LNCaP clone FGC (cell line): ENCODE results near the gene SMS.
A peak's percentile ranks its signal among the peaks of the same experiment; 100 is the strongest.

ENCODE experiments used
- DNase-seq: peaks from one replicate; pipeline ENCODE4 v3.0.0-alpha.2; 2011; ENCODE audit warnings: low read depth
- H3K4me3 ChIP-seq: 2 replicates; pipeline ENCODE4 v1.5.1; 2011; ENCODE audit warnings: mild to moderate bottlenecking, low read depth, low read length, control low read depth
- CTCF ChIP-seq: IDR thresholded peaks from 2 replicates; pipeline ENCODE4 v1.5.1; 2012; ENCODE audit warnings: mild to moderate bottlenecking; ENCODE audit not compliant: control insufficient read depth, insufficient read depth; ENCODE audit errors: extremely low read depth

The SMS gene

GRCh38 chrX:21940356-21940829 is at the start of gene SMS:
Gene SMS, plus strand, starts transcription at chrX:21940709. Its CDS starts 116 bp downstream, at chrX:21940825.
- H3K4me3 ChIP-seq, result peak within 1 kb of the TSS; percentile 63
- no peak for DNase-seq
- TF ChIP-seq CTCF, result no peak

GRCh38 chrX:21905313-21905712 is 35.2 kb upstream of the SMS start:
- H3K4me3 ChIP-seq, result no peak overlapping the region
- no peak for DNase-seq
- TF ChIP-seq CTCF, result no peak

GRCh38 chrX:21905953-21906352 is 34.6 kb upstream of the SMS start:
- no peak for TF ChIP-seq CTCF
- no peak for DNase-seq
- no peak overlapping the region for H3K4me3 ChIP-seq

- no peak overlapping the region for H3K4me3 ChIP-seq
- no peak for TF ChIP-seq CTCF
- no peak for DNase-seq
Observed at GRCh38 chrX:21907260-21907659, 33.2 kb upstream of the SMS start.

GRCh38 chrX:21911481-21911880 is 29.0 kb upstream of the SMS start:
- no peak overlapping the region for H3K4me3 ChIP-seq
- TF ChIP-seq CTCF, result no peak
- no peak for DNase-seq

- no peak for DNase-seq
- TF ChIP-seq CTCF, result no peak
- H3K4me3 ChIP-seq, result no peak overlapping the region
Observed at GRCh38 chrX:21912220-21912619, 28.3 kb upstream of the SMS start.

GRCh38 chrX:21912989-21913388 is 27.5 kb upstream of the SMS start:
- no peak for DNase-seq
- no peak for TF ChIP-seq CTCF
- H3K4me3 ChIP-seq, result no peak overlapping the region
